K562 (cell line): ENCODE results near the gene GNB5. TPM values are rescaled to one million over a fixed set of nuclear protein-coding genes. Genes with fewer than 3 reads are reported as not detected.
A peak's percentile ranks its signal among the peaks of the same experiment; 100 is the strongest.

Experiments
- ATAC-seq: fragments of 200-7000 bp; cut with Tn5 transposase; 3 replicates; pipeline ENCODE4 v1.9.1; 2020; ENCODE audit warnings: moderate library complexity
- BruUV-seq: library from RNA; stranded (reverse); fragments of 400-500 nt; replicated peaks from 2 replicates; lab custom pipeline; 2021; lab: Mats Ljungman, UMichigan
- CTCF ChIA-PET: fragments of 300-600 bp; formaldehyde crosslinking; extraction: SDS; loops from one replicate; lab custom pipeline; 2021; ENCODE audit warnings: low intra/inter-chr PET ratio; lab: Yijun Ruan, JAX
- POLR2A ChIA-PET: fragments of 300-600, 350-650 bp; sonication (Branson Sonifier 250); formaldehyde crosslinking; extraction: SDS; loops from one replicate; lab custom pipeline; 2021; ENCODE audit warnings: antibody characterized with exemption, inconsistent platforms; lab: Yijun Ruan, JAX
- DNase-seq, 4 experiments: peaks; one replicate each; pipeline versions ENCODE4 v3.0.0 to v3.0.0-alpha.2; 2011 to 2018; ENCODE audit warnings: low spot score in 3 of 4, mixed read lengths in 3 of 4; ENCODE audit errors: extremely low read depth in 1 of 4
- FAIRE-seq: peaks from 2 replicates; lab custom pipeline; 2011; peaks lifted over from hg19 to GRCh38; lab: Jason Lieb, UNC
- H2AFZ ChIP-seq: 2 replicates; pipeline ENCODE4 v1.6.0; 2011; ENCODE audit warnings: low read depth, low read length, control low read depth, inconsistent platforms
- H3K27ac ChIP-seq: fragments of 200-600 bp; 3 replicates; pipeline ENCODE4 v1.8.0; 2011; ENCODE audit warnings: low read depth, mild to moderate bottlenecking, control low read depth, inconsistent platforms, low read length, moderate library complexity, mixed read lengths; ENCODE audit errors: extremely low read depth
- H3K27me3 ChIP-seq, 2 experiments: fragments of 300-600 bp in 1 of 2; 2 replicates in 1 of 2; 3 replicates in 1 of 2; pipeline versions ENCODE4 v1.6.0 to v1.8.0; 2011; ENCODE audit warnings: inconsistent platforms in 2 of 2, low read length in 2 of 2, mild to moderate bottlenecking in 1 of 2, mixed read lengths in 1 of 2, moderate library complexity in 1 of 2; ENCODE audit not compliant: control insufficient read depth in 2 of 2, insufficient read depth in 2 of 2
- H3K36me3 ChIP-seq: fragments of 300-600 bp; 3 replicates; pipeline ENCODE4 v1.8.0; 2011; ENCODE audit warnings: mild to moderate bottlenecking, low read length, inconsistent platforms; ENCODE audit not compliant: control insufficient read depth, insufficient read depth
- H3K4me1 ChIP-seq, 2 experiments: fragments of 200-600 bp in 1 of 2; replicated peaks in 1 of 2; 2 replicates in 1 of 2; 3 replicates in 1 of 2; pipeline versions ENCODE4 v1.5.1 to v1.8.0; 2011; ENCODE audit warnings: inconsistent platforms in 2 of 2, low read length in 2 of 2, mild to moderate bottlenecking in 1 of 2, mixed read lengths in 1 of 2, moderate library complexity in 1 of 2; ENCODE audit not compliant: control insufficient read depth in 2 of 2, insufficient read depth in 2 of 2
- H3K4me2 ChIP-seq: 2 replicates; pipeline ENCODE4 v1.6.1; 2011; ENCODE audit warnings: low read length, control low read depth, inconsistent platforms, mixed read lengths; ENCODE audit not compliant: insufficient read depth
- H3K4me3 ChIP-seq: fragments of 200-600 bp; sonication (generic), shearing (Covaris generic); 2 replicates; pipeline ENCODE4 v1.5.1; 2016; ENCODE audit warnings: control low read depth, inconsistent platforms
- H3K79me2 ChIP-seq: fragments of 200-600 bp; 3 replicates; pipeline ENCODE4 v1.8.0; 2011; ENCODE audit warnings: low read length, inconsistent platforms; ENCODE audit not compliant: control insufficient read depth, insufficient read depth
- H3K9ac ChIP-seq, 2 experiments: 2 replicates each; pipeline versions ENCODE4 v1.6.0 to v1.6.1; 2011; ENCODE audit warnings: low read depth in 2 of 2, low read length in 2 of 2, control low read depth in 1 of 2, inconsistent platforms in 1 of 2, mild to moderate bottlenecking in 1 of 2, mixed read lengths in 1 of 2; ENCODE audit not compliant: insufficient read depth in 1 of 2
- H3K9me1 ChIP-seq: one replicate; pipeline ENCODE4 v1.6.0; 2011; ENCODE audit warnings: inconsistent platforms, mild to moderate bottlenecking, low read length, moderate library complexity; ENCODE audit not compliant: control insufficient read depth, insufficient read depth
- H3K9me3 ChIP-seq: replicated peaks from 2 replicates; pipeline ENCODE4 v1.5.1; 2011; ENCODE audit warnings: low read depth, low read length, inconsistent platforms; ENCODE audit not compliant: control insufficient read depth, insufficient read depth
- H4K20me1 ChIP-seq: replicated peaks from 2 replicates; pipeline ENCODE4 v1.6.1; 2011; ENCODE audit warnings: low read length, inconsistent platforms, mixed read lengths; ENCODE audit not compliant: control insufficient read depth, insufficient read depth
- ARID3A ChIP-seq: IDR thresholded peaks from 2 replicates; pipeline ENCODE4 v1.6.1; 2012; ENCODE audit warnings: low read depth, low read length, improper control_type of control experiment, borderline replicate concordance
- MXD1 ChIP-seq: fragments of 250-450 bp; sonication (Bioruptor Pico); IDR thresholded peaks from 2 replicates; pipeline ENCODE4 v1.8.0; 2021; ENCODE audit warnings: borderline replicate concordance, mild to moderate bottlenecking, moderate library complexity; ENCODE audit not compliant: poor library complexity, severe bottlenecking
- PBX2 ChIP-seq, 2 experiments: IDR thresholded peaks in 1 of 2; conservative IDR thresholded peaks in 1 of 2; 2 replicates each; pipeline ENCODE4 v1.6.1; 2016; ENCODE audit warnings: low read depth in 2 of 2, mild to moderate bottlenecking in 1 of 2, missing compliant biosample characterization in 1 of 2, missing genetic modification characterization in 1 of 2, moderate library complexity in 1 of 2
- WGBS: fragments of 100-300 bp; shearing (Covaris generic); methylation state at CpG from one replicate; pipeline ENCODE4 v1.1.6; 2016; ENCODE audit warnings: low coverage, mixed read lengths; ENCODE audit not compliant: insufficient coverage; ENCODE audit errors: missing lambda C conversion rate; 5-methylcytosine and 5-hydroxymethylcytosine counted together
- in situ Hi-C: fragments of 300-500 bp; cut with MboI; formaldehyde crosslinking; loops from 4 replicates; pipeline ENCODE4 v1.15.0; 2018; ENCODE audit warnings: inconsistent platforms, mixed read lengths
- intact Hi-C: fragments of 100-400 bp; cut with micrococcal nuclease; formaldehyde crosslinking; loops from 2 replicates; pipeline ENCODE4 v1.14.2; 2022
- polyA plus RNA-seq, 8 experiments: library from polyadenylated mRNA; depleted of rRNA in 4 of 8; stranded (reverse) in 5 of 8; unstranded in 3 of 8; fragments of >200 nt; fragmentation: Nextera tagmentation in 2 of 8; fragmentation: Illumina TruSeq in 1 of 8; extraction: Ambion mirVana in 2 of 8; extraction: Trizol in 1 of 8; gene quantifications; 2 replicates each; pipeline versions ENCODE4 v1.2.1 to v1.2.3, GENCODE V29; 2011 to 2014; ENCODE audit warnings: inconsistent platforms in 1 of 8, missing spikeins in 1 of 8
- total RNA-seq, 7 experiments: library from RNA; depleted of rRNA in 6 of 7; stranded (reverse); fragments of >200 nt in 6 of 7; fragmentation: Illumina TruSeq in 2 of 7; extraction: Trizol in 2 of 7; gene quantifications; 2 replicates each; pipeline versions ENCODE4 v1.2.1 to v1.2.3, GENCODE V29; 2011 to 2021; ENCODE audit warnings: low replicate concordance in 1 of 7

Gene GNB5
- total and polyA plus RNA-seq, 9 of the 15 experiments (the other 6 are each of a cell fraction or from before 2014, with no cell fraction given), result 0.11 to 2.1 (median 0.77) TPM

GRCh38 chr15:52094811-52095584, 96.2 kb downstream of the GNB5 start (continued):
- TF ChIP-seq MXD1 (CRISPR knock-in tag), result no peak

- in situ Hi-C loops, result no loop called here
Observed at GRCh38 chr15:52093539-52094510, 97.4 kb downstream of the GNB5 start.

More at GRCh38 chr15:52093539-52094510, 97.4 kb downstream of the GNB5 start:
- intact Hi-C loops, result no loop called here
- Histone ChIP-seq H3K27ac (no peak overlapping the region), H3K4me1 (no peaks in the 10 kb centered on the region; a peak in 2 of 5 replicates), H2AFZ (no peak overlapping the region), H3K79me2 (no peaks in the 10 kb centered on the region), H3K36me3 (no peaks in the 10 kb centered on the region), H3K9ac (no peak overlapping the region), H3K9me3 (no peaks in the 10 kb centered on the region), H3K4me2 (no peak overlapping the region)
- ChIA-PET CTCF (no interaction called here), POLR2A (interaction anchor here (1.8 kb wide), 1 partner anchor 11 kb away, joined by 5 read pairs; no protein-coding TSS in a partner anchor)
- ATAC-seq, result no peak
- BruUV-seq, result no TSS peak
- DNase-seq, result no peak
- WGBS, result 43% methylated on average over 12 of the region's 12 CpGs
- TF ChIP-seq PBX2 (CRISPR knock-in tag; IDR thresholded peaks at IDR 0.05; ENCODE audit: low read depth) (no peak), PBX2 (tag; conservative IDR thresholded peaks at IDR 0.05; ENCODE audit: low read depth) (peak; percentile 60; the same call in 1 of the 2 replicates), ARID3A (no peak)
- TF ChIP-seq, all 486 proteins: peak for 1
- no peaks in the 10 kb centered on the region for H3K9me1 ChIP-seq
- FAIRE-seq, result no peak
- no peaks in the 10 kb centered on the region for H4K20me1 ChIP-seq
- no peak overlapping the region for H3K4me3 ChIP-seq
- H3K27me3 ChIP-seq, result 0 out of 5 replicates have a peak, but pooled peaks cover 0 to 8% of the 10 kb centered on the region in 2 experiments
